SK-N-SH (cell line): Measurements from ENCODE around the gene PAM16. TPM values are rescaled to one million over a fixed set of nuclear protein-coding genes. Genes with fewer than 3 reads are reported as not detected.

Source experiments
- CTCF ChIA-PET: fragments of 300-600, 350-600 bp; formaldehyde crosslinking; extraction: SDS; loops from one replicate; lab custom pipeline; 2021; lab: Yijun Ruan, JAX
- POLR2A ChIA-PET: fragments of 350-600 bp; sonication (Branson Sonifier 250); formaldehyde crosslinking; extraction: SDS; loops from one replicate; lab custom pipeline; 2020; ENCODE audit warnings: antibody characterized with exemption, inconsistent platforms; lab: Yijun Ruan, JAX
- DNase-seq: peaks from one replicate; pipeline ENCODE4 v3.0.0; 2012
- H2AFZ ChIP-seq: fragments of 200-600 bp; sonication (generic); 2 replicates; pipeline ENCODE4 v1.8.1; 2016; ENCODE audit warnings: antibody characterized with exemption, mild to moderate bottlenecking, low read depth
- H3F3A ChIP-seq: fragments of 200-600 bp; sonication (generic); replicated peaks from 2 replicates; pipeline ENCODE3; 2016; ENCODE audit warnings: antibody characterized with exemption, mild to moderate bottlenecking; ENCODE audit not compliant: insufficient read depth
- H3K27ac ChIP-seq, 2 experiments: fragments of 200-500 bp in 1 of 2; fragments of 200-600 bp in 1 of 2; sonication (Bioruptor generic) in 1 of 2; sonication (generic), shearing (Covaris generic) in 1 of 2; 2 replicates each; pipeline versions ENCODE4 v1.5.1 to v1.6.1; 2014 to 2016; ENCODE audit warnings: low read depth in 2 of 2, inconsistent platforms in 1 of 2, low read length in 1 of 2, mild to moderate bottlenecking in 1 of 2, mixed read lengths in 1 of 2
- H3K27me3 ChIP-seq: fragments of 200-600 bp; sonication (generic), shearing (Covaris generic); 2 replicates; pipeline ENCODE4 v1.6.1; 2016; ENCODE audit warnings: mixed run types; ENCODE audit not compliant: insufficient read depth
- H3K36me3 ChIP-seq, 2 experiments: fragments of 200-500 bp in 1 of 2; fragments of 200-600 bp in 1 of 2; sonication (Bioruptor generic) in 1 of 2; sonication (generic) in 1 of 2; replicated peaks in 1 of 2; 2 replicates each; pipeline versions ENCODE3 to v1.5.1; 2014 to 2016; ENCODE audit warnings: low read length in 1 of 2, mild to moderate bottlenecking in 1 of 2; ENCODE audit not compliant: insufficient read depth in 2 of 2, control insufficient read depth in 1 of 2
- H3K4me1 ChIP-seq, 2 experiments: fragments of 200-500 bp in 1 of 2; fragments of 200-600 bp in 1 of 2; sonication (Bioruptor generic) in 1 of 2; sonication (generic), shearing (Covaris generic) in 1 of 2; 2 replicates each; pipeline versions ENCODE4 v1.5.1 to v1.6.1; 2014 to 2016; ENCODE audit warnings: low read depth in 1 of 2, low read length in 1 of 2, mixed run types in 1 of 2; ENCODE audit not compliant: insufficient read depth in 2 of 2, control insufficient read depth in 1 of 2
- H3K4me2 ChIP-seq: fragments of 200-600 bp; sonication (generic), shearing (Covaris generic); 2 replicates; pipeline ENCODE4 v1.6.1; 2017; ENCODE audit warnings: mixed run types
- H3K4me3 ChIP-seq, 2 experiments: fragments of 200-500 bp in 1 of 2; fragments of 200-600 bp in 1 of 2; sonication (Bioruptor generic) in 1 of 2; sonication (generic), shearing (Covaris generic) in 1 of 2; 2 replicates each; pipeline versions ENCODE4 v1.5.1 to v1.8.1; 2014 to 2016; ENCODE audit warnings: low read depth in 2 of 2, inconsistent platforms in 1 of 2, low read length in 1 of 2, mild to moderate bottlenecking in 1 of 2, mixed read lengths in 1 of 2, moderate library complexity in 1 of 2
- H3K79me2 ChIP-seq: fragments of 200-600 bp; sonication (generic); 2 replicates; pipeline ENCODE4 v1.8.1; 2017; ENCODE audit warnings: mild to moderate bottlenecking; ENCODE audit not compliant: insufficient read depth
- H3K9ac ChIP-seq: fragments of 200-600 bp; sonication (generic); 2 replicates; pipeline ENCODE4 v1.6.1; 2017; ENCODE audit warnings: mixed run types
- H3K9me2 ChIP-seq: fragments of 200-600 bp; sonication (generic); 2 replicates; pipeline ENCODE4 v1.6.1; 2017; ENCODE audit warnings: mixed run types
- H3K9me3 ChIP-seq: fragments of 200-600 bp; sonication (generic); 2 replicates; pipeline ENCODE4 v1.6.1; 2017; ENCODE audit warnings: mixed run types, mild to moderate bottlenecking, moderate library complexity
- H4K20me1 ChIP-seq: fragments of 200-600 bp; sonication (generic); 2 replicates; pipeline ENCODE4 v1.6.1; 2017; ENCODE audit warnings: mild to moderate bottlenecking, mixed run types; ENCODE audit not compliant: insufficient read depth
- FOSL2 ChIP-seq: IDR thresholded peaks from 2 replicates; pipeline ENCODE4 v1.4.0; 2012; ENCODE audit warnings: low read depth, mild to moderate bottlenecking, moderate library complexity, borderline replicate concordance
- FOXJ3 ChIP-seq: sonication (generic); formaldehyde crosslinking; IDR thresholded peaks from 2 replicates; pipeline ENCODE4 v1.5.1; 2020; ENCODE audit warnings: mild to moderate bottlenecking, missing genetic modification reagents
- GABPA ChIP-seq: IDR thresholded peaks from 2 replicates; pipeline ENCODE4 v1.4.0; 2012; ENCODE audit warnings: low read depth, mild to moderate bottlenecking
- MEF2A ChIP-seq: IDR thresholded peaks from 2 replicates; pipeline ENCODE4 v1.4.0; 2012; ENCODE audit warnings: low read depth, borderline replicate concordance
- MXI1 ChIP-seq: IDR thresholded peaks from 2 replicates; pipeline ENCODE4 v1.6.1; 2012; ENCODE audit warnings: mild to moderate bottlenecking, low read depth, low read length, improper control_type of control experiment
- NRF1 ChIP-seq: IDR thresholded peaks from 2 replicates; pipeline ENCODE4 v1.6.1; 2012; ENCODE audit warnings: low read depth, mild to moderate bottlenecking, low read length
- RAD21 ChIP-seq: IDR thresholded peaks from 2 replicates; pipeline ENCODE4 v1.6.1; 2012; ENCODE audit warnings: mild to moderate bottlenecking, low read length
- RCOR1 ChIP-seq: fragments of 150-350 bp; IDR thresholded peaks from 2 replicates; pipeline ENCODE4 v1.6.1; 2017; ENCODE audit warnings: antibody characterized with exemption, low read length
- REST ChIP-seq: IDR thresholded peaks from 2 replicates; pipeline ENCODE4 v1.6.1; 2012; ENCODE audit warnings: mild to moderate bottlenecking, low read depth, low read length, moderate library complexity
- RFX5 ChIP-seq: IDR thresholded peaks from 2 replicates; pipeline ENCODE4 v1.6.1; 2012; ENCODE audit warnings: mild to moderate bottlenecking, improper control_type of control experiment, low read length
- RXRA ChIP-seq: IDR thresholded peaks from 2 replicates; pipeline ENCODE4 v1.4.0; 2012; ENCODE audit warnings: low read depth, mild to moderate bottlenecking, borderline replicate concordance
- TAF1 ChIP-seq: IDR thresholded peaks from 2 replicates; pipeline ENCODE4 v1.6.1; 2012; ENCODE audit warnings: low read depth, mild to moderate bottlenecking, low read length, moderate library complexity, borderline replicate concordance
- USF1 ChIP-seq: IDR thresholded peaks from 2 replicates; pipeline ENCODE4 v1.4.0; 2012; ENCODE audit warnings: low read depth, borderline replicate concordance
- USF2 ChIP-seq: fragments of 150-350 bp; IDR thresholded peaks from 2 replicates; pipeline ENCODE4 v1.6.1; 2017; ENCODE audit warnings: antibody characterized with exemption, low read length, low read depth, borderline replicate concordance
- ZBTB33 ChIP-seq: IDR thresholded peaks from 2 replicates; pipeline ENCODE4 v1.4.0; 2012; ENCODE audit warnings: low read depth, borderline replicate concordance
- WGBS: methylation state at CpG from one replicate; pipeline ENCODE4 v1.1.6; 2017; ENCODE audit warnings: low lambda C conversion rate; 5-methylcytosine and 5-hydroxymethylcytosine counted together
- polyA plus RNA-seq, 3 experiments: library from polyadenylated mRNA; depleted of rRNA; stranded (reverse); fragments of >200 nt; gene quantifications; 2 replicates each; pipeline ENCODE4 v1.2.3, GENCODE V29; 2012

Gene PAM16
- polyA plus RNA-seq, 1 of the 3 experiments (the other 2 are of a cell fraction): 96.4 TPM

DNA sequence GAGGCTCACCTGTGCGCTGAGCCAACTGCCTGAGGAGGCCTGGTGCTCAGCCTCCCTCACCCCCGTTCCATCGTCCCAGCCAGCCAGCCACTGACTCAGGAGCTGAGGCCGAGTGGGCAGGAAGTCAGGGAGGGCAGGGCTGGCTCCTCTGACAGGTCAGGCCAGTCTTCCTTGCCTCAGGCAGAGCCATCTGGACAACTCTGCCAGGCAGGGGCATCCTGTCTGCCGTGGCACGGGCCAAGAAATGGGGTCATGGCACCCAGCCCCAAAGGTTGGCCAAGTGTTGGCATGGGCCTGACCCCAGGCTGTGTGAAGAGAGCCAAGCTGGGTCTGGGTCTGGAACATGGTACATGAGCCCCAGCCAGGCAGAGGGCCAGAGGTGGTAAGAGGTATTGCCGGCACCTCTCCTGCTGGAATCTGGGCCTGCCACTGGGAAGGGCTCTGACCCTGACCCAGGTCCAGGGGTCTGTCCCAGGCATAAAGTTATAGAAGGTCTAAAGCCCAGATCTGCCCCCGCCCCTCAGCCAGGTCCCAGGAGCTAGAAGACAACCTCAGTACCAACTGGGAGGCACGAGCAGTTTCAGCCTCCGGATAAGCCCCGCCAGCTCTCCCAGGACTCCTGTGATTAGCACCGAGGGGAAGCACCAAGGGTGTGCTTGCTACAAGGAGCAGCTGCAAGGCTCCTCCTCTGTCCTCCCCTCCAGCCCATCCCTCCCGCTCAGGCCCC lies 18.0 kb upstream of the PAM16 start (continued):
- TF ChIP-seq MEF2A (no peak), FOXJ3 (CRISPR knock-in tag) (peak; percentile 72; the same call in 1 of the 2 replicates), REST (no peak), ZBTB33 (no peak), RCOR1 (peak; percentile 70)

GRCh38 chr16:4367393-4367856 lies 16.3 kb upstream of the PAM16 start:
- Histone ChIP-seq H3K4me3 (no peak overlapping the region), H3K4me1 (peaks cover 16 to 43% of the 10 kb centered on the region in 2 experiments; a peak in 3 of 4 replicates), H3K27ac (no peak overlapping the region; a peak in 1 of 4 replicates), H3K79me2 (peaks cover 5% of the 10 kb centered on the region; the same call in 1 of the 2 replicates), H3K4me2 (no peak overlapping the region), H3F3A (peaks cover under 1% of the 10 kb centered on the region), H3K27me3 (no peaks in the 10 kb centered on the region), H3K9ac (no peak overlapping the region), H3K9me2 (no peaks in the 10 kb centered on the region), H4K20me1 (peaks cover 9% of the 10 kb centered on the region), H3K36me3 (no peaks in the 10 kb centered on the region), H3K9me3 (no peaks in the 10 kb centered on the region), H2AFZ (no peak overlapping the region)
- ChIA-PET POLR2A (no interaction called here), CTCF (interaction anchor here (1.2 to 32.1 kb wide), 3 partner anchors 9 to 35 kb away, joined by 5 to 558 read pairs (median 39); no protein-coding TSS in a partner anchor)
- no peak for DNase-seq
- WGBS: 100% methylated on average over 3 of the region's 5 CpGs
- TF ChIP-seq NRF1 (no peak), USF1 (no peak), USF2 (no peak), TAF1 (no peak), RAD21 (no peak), GABPA (no peak), RFX5 (no peak), RXRA (no peak), ZBTB33 (no peak), FOSL2 (no peak), REST (no peak), MXI1 (no peak)
